Measurements from ENCODE around the gene UBE2L3.
A peak's percentile ranks its signal among the peaks of the same experiment; 100 is the strongest.

UBE2L3 gene

DNA sequence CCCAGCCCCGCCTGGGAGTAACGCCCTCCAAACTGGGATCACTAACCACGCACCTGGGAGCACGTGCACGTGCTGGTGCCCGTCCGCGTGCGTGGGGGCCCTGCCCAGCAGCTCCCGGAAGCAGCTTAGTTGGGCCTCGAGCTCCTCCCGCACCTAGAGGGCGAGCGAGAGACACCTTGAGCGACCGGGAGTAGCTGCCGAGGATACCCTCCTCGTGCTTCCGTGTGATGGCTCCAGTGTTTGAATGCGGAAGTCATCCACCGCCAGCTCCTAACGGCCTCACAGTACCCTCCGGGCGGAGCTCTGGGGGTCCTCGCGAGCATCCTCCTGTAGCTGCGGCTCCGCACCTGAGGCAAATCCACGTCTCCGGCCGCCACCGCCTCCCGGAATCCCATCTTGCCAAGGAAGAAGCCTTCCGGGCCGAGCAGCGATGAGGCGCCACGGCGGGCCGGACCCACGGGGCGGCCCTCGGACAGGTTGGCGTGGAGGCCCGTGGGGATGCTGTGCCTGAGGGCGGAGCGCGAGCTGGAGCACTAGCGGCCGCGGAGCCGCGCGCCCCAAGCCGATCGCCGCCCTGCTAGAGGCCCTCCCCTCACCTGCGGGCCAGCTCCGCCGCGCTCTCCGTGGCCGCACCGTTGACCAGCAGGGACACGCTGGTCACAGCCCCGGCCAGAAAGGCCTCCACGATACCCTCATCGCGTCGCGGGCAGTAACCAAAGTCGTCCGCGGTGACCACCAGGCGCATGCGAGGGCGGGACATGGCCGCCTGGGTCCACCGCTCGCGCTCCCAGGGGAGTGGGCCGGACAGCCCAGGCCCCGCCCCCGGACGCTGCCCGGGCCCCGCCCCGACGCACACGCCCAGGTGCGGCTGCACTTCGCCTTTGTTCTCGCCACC is 62.0 kb downstream of the UBE2L3 start, which contains the start of gene YDJC:
TSS of gene YDJC (minus strand) at position 768 of the 895 bp plus-strand sequence. CDS start at position 760, 8 bp downstream.
- POLR2A ChIA-PET, result interaction anchor here (0.7 to 2.2 kb wide), 10 partner anchors 9 to 61 kb away, joined by 3 to 50 read pairs (median 6); partner anchors contain the start of gene SDF2L1
- H3K4me1 ChIP-seq (ENCODE audit: control insufficient read depth, insufficient read depth, low read length), result no peaks in the 10 kb centered on the region
- no peak for TF ChIP-seq ZNF624 (tag by site-specific recombination; IDR thresholded peaks at IDR 0.05)
- TF ChIP-seq SCRT2 (tag by site-specific recombination; IDR thresholded peaks at IDR 0.05), result no peak
- TF ChIP-seq FEZF1 (tag by site-specific recombination; IDR thresholded peaks at IDR 0.05), result no peak
- TF ChIP-seq ZNF776 (tag by site-specific recombination; IDR thresholded peaks at IDR 0.05; ENCODE audit: borderline replicate concordance), result no peak
- no peak for TF ChIP-seq ZNF391 (tag by site-specific recombination; IDR thresholded peaks at IDR 0.05; ENCODE audit: borderline replicate concordance, low read depth)
- TF ChIP-seq ZNF311 (tag by site-specific recombination; IDR thresholded peaks at IDR 0.05; ENCODE audit: borderline replicate concordance), result no peak
- no peak for TF ChIP-seq ZNF521 (tag by site-specific recombination; IDR thresholded peaks at IDR 0.05)
- TF ChIP-seq GLI2 (tag by site-specific recombination; IDR thresholded peaks at IDR 0.05; ENCODE audit: borderline replicate concordance, low read depth), result no peak
- TF ChIP-seq, protein P1, sequence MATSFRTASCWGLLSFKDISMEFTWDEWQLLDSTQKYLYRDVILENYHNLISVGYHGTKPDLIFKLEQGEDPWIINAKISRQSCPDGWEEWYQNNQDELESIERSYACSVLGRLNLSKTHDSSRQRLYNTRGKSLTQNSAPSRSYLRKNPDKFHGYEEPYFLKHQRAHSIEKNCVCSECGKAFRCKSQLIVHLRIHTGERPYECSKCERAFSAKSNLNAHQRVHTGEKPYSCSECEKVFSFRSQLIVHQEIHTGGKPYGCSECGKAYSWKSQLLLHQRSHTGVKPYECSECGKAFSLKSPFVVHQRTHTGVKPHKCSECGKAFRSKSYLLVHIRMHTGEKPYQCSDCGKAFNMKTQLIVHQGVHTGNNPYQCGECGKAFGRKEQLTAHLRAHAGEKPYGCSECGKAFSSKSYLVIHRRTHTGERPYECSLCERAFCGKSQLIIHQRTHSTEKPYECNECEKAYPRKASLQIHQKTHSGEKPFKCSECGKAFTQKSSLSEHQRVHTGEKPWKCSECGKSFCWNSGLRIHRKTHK (tag by site-specific recombination; IDR thresholded peaks at IDR 0.05), result no peak
- TF ChIP-seq ZNF335 (tag by site-specific recombination; conservative IDR thresholded peaks at IDR 0.05), result peak; percentile 90
- no peak for TF ChIP-seq ZNF707 (tag by site-specific recombination; IDR thresholded peaks at IDR 0.05)
- peak; percentile 72 for TF ChIP-seq ZBTB8A (tag by site-specific recombination; IDR thresholded peaks at IDR 0.05)
- no peak for TF ChIP-seq ZNF366 (tag by site-specific recombination; conservative IDR thresholded peaks at IDR 0.05)
- peak; percentile 58; the same call in 1 of the 2 replicates for TF ChIP-seq KLF7 (tag by site-specific recombination; IDR thresholded peaks at IDR 0.05; ENCODE audit: borderline replicate concordance)
- TF ChIP-seq ZNF175 (tag by site-specific recombination; IDR thresholded peaks at IDR 0.05), result no peak
- TF ChIP-seq GLIS2 (tag by site-specific recombination; IDR thresholded peaks at IDR 0.05), result peak; percentile 86
- TF ChIP-seq ZBTB7A (tag by site-specific recombination; IDR thresholded peaks at IDR 0.05; ENCODE audit: low read depth), result peak; percentile 45; the same call in 1 of the 2 replicates
- TF ChIP-seq ZNF223 (tag by site-specific recombination; IDR thresholded peaks at IDR 0.05), result no peak
- TF ChIP-seq, protein P2, sequence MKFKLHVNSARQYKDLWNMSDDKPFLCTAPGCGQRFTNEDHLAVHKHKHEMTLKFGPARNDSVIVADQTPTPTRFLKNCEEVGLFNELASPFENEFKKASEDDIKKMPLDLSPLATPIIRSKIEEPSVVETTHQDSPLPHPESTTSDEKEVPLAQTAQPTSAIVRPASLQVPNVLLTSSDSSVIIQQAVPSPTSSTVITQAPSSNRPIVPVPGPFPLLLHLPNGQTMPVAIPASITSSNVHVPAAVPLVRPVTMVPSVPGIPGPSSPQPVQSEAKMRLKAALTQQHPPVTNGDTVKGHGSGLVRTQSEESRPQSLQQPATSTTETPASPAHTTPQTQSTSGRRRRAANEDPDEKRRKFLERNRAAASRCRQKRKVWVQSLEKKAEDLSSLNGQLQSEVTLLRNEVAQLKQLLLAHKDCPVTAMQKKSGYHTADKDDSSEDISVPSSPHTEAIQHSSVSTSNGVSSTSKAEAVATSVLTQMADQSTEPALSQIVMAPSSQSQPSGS (tag by site-specific recombination; IDR thresholded peaks at IDR 0.05; ENCODE audit: low read depth), result no peak
- TF ChIP-seq ZFP3 (tag by site-specific recombination; IDR thresholded peaks at IDR 0.05; ENCODE audit: low read depth), result no peak
- TF ChIP-seq HOXD13 (CRISPR knock-in tag; IDR thresholded peaks at IDR 0.05; ENCODE audit: borderline replicate concordance), result no peak
- TF ChIP-seq YY2 (tag by site-specific recombination; IDR thresholded peaks at IDR 0.05), result no peak
- peak; percentile 47; the same call in 1 of the 2 replicates for TF ChIP-seq ZNF660 (tag by site-specific recombination; IDR thresholded peaks at IDR 0.05)
- TF ChIP-seq ZNF629 (tag by site-specific recombination; IDR thresholded peaks at IDR 0.05), result peak; percentile 48; the same call in 1 of the 2 replicates
- TF ChIP-seq, protein P3, sequence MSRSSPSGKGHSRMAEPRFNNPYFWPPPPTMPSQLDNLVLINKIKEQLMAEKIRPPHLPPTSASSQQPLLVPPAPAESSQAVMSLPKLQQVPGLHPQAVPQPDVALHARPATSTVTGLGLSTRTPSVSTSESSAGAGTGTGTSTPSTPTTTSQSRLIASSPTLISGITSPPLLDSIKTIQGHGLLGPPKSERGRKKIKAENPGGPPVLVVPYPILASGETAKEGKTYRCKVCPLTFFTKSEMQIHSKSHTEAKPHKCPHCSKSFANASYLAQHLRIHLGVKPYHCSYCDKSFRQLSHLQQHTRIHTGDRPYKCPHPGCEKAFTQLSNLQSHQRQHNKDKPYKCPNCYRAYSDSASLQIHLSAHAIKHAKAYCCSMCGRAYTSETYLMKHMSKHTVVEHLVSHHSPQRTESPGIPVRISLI (tag by site-specific recombination; IDR thresholded peaks at IDR 0.05), result no peak
- no peak; the same call in 1 of the 2 replicates for TF ChIP-seq ZSCAN16 (tag by site-specific recombination; IDR thresholded peaks at IDR 0.05)
- peak; percentile 69 for TF ChIP-seq ZEB2 (tag by site-specific recombination; IDR thresholded peaks at IDR 0.05)
- TF ChIP-seq ZNF610 (tag by site-specific recombination; IDR thresholded peaks at IDR 0.05; ENCODE audit: borderline replicate concordance), result no peak
- TF ChIP-seq ZNF785 (tag by site-specific recombination; IDR thresholded peaks at IDR 0.05), result peak; percentile 45; the same call in 1 of the 2 replicates
- peak; percentile 26; the same call in 1 of the 2 replicates for TF ChIP-seq ZNF501 (tag by site-specific recombination; IDR thresholded peaks at IDR 0.05)
- TF ChIP-seq, protein P4, sequence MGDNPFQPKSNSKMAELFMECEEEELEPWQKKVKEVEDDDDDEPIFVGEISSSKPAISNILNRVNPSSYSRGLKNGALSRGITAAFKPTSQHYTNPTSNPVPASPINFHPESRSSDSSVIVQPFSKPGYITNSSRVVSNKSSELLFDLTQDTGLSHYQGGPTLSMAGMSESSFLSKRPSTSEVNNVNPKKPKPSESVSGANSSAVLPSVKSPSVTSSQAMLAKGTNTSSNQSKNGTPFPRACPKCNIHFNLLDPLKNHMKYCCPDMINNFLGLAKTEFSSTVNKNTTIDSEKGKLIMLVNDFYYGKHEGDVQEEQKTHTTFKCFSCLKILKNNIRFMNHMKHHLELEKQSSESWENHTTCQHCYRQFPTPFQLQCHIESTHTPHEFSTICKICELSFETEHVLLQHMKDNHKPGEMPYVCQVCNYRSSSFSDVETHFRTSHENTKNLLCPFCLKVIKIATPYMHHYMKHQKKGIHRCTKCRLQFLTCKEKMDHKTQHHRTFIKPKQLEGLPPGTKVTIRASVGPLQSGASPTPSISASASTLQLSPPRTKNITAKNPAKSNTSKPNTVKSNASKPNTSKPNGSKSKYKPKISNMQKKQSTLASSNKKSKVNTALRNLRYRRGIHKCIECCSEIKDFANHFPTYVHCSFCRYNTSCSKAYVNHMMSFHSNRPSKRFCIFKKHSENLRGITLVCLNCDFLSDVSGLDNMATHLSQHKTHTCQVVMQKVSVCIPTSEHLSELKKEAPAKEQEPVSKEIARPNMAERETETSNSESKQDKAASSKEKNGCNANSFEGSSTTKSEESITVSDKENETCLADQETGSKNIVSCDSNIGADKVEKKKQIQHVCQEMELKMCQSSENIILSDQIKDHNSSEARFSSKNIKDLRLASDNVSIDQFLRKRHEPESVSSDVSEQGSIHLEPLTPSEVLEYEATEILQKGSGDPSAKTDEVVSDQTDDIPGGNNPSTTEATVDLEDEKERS (tag by site-specific recombination; IDR thresholded peaks at IDR 0.05), result no peak

More for the DNA sequence above, 62.0 kb downstream of the UBE2L3 start, which contains the start of gene YDJC:
- Histone ChIP-seq H3K9me3 (ENCODE audit: control insufficient read depth, insufficient read depth, low read depth, low read length) (no peaks in the 10 kb centered on the region), H3K4me3 (ENCODE audit: low read depth, low read length) (peak within 1 kb of the TSS; percentile 87), H3K36me3 (ENCODE audit: control insufficient read depth in 2 of 2, insufficient read depth in 1 of 2, low read length in 2 of 2) (peaks cover 0 to 37% of the 10 kb centered on the region in 2 experiments; a peak in 1 of 3 replicates), H3K27ac (ENCODE audit: extremely low read depth, low read depth, low read length) (peak within 1 kb of the TSS; percentile 76)
- CTCF ChIA-PET, result interaction anchor here (0.5 to 5.1 kb wide), 21 partner anchors 9 to 178 kb away, joined by 3 to 109 read pairs (median 4); partner anchors contain the start of gene SDF2L1

Data from HEK293 (cell line).